Kidney glomerular epithelial cell (primary cell): ENCODE measurements around the gene TEAD1.

Experiments used
- DNase-seq: peaks from one replicate; lab custom pipeline; 2025; lab: John Stamatoyannopoulos, UW

The TEAD1 gene

DNA sequence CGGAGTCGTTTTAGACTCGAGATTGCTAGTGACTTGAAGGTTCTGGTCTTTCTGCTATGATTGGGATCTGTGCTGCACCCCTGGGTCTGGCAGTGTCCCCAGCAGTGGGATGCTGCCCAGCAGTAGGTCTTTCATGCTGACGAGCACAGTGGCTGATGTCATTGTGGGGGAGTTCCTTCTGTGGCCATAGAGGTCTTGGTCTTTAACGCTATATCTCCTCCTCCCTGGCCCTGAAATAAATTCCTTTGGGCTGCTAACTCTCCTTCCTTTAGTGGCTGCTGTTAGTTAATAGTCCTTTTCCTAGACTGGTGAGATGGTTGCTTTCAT, 136.3 kb downstream of the TEAD1 start:
- peak; percentile 63 for DNase-seq

GRCh38 chr11:12811861-12812260, 137.6 kb downstream of the TEAD1 start:
- no peak for DNase-seq

- DNase-seq = no peak
Observed at GRCh38 chr11:12812849-12813248, 138.6 kb downstream of the TEAD1 start.

DNA sequence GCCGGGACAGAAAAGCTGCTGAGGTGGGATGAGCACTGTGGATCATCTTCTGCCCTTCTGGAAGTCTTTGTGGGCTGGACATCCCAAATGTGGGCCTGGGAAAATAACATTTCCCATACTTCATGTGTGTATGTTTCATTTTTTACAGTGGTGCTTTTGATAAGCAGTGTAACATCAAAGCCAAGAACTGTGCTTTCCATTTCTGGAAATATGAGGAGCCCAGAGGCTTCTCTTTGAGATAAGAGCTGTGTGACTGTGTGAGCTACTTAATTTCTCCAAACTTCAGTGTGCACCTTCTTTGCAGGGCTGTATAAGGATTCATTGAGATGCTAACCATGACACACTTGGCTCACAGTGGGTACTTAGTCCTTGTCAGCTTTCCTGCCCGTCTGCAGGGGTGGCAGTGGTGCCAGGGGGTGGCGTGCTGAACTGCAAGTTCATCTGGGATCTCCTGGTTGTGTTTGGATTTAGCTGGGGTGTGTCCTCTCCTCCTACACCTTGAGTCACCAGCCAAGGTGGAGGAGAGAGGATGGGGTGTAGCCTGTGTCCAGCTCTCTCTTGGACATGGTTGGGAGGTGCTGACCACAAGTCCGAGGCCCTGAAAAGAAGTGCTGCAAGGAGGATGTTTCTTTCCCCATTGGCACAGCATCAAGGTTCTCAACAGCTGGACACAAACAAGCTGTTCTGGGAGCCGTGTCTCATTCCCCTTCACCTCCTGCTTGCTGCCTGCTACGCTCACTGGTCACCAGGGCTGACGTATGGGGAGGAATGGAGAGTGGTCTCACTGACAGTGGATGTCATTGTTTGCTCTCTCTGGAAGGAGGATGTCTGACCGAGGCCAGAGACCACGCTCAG, 139.4 kb downstream of the TEAD1 start:
- DNase-seq = peak; percentile 84

- no peak for DNase-seq
Observed at GRCh38 chr11:12815129-12815480, 140.9 kb downstream of the TEAD1 start.

DNA sequence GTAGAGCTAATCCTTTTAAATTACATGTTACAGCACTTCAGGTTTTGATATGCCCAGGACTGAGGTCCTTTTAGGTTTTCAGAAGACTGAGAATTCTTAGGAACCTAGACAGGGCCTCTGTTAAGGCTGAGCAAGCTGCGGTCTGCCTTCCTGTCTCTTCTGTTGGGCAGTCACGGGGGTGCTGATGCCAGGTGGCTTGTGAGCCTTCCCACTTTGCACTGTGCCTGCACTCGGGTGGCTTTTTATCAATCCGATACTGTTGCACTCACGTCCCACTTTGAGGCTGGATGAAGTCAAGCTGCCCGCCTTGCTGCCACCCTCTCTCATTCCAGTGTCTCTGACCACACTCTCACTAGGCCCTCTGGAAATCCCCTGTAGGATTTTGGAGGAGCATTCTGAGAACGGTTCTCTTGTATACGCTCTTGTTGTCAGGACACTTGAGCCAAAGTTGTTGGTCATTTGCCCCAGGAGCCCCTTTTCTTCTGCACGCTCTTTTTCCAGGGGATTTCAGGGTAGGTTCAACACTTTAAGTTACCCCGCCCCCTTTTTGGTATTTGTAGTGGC, 141.8 kb downstream of the TEAD1 start:
- no peak for DNase-seq

DNA sequence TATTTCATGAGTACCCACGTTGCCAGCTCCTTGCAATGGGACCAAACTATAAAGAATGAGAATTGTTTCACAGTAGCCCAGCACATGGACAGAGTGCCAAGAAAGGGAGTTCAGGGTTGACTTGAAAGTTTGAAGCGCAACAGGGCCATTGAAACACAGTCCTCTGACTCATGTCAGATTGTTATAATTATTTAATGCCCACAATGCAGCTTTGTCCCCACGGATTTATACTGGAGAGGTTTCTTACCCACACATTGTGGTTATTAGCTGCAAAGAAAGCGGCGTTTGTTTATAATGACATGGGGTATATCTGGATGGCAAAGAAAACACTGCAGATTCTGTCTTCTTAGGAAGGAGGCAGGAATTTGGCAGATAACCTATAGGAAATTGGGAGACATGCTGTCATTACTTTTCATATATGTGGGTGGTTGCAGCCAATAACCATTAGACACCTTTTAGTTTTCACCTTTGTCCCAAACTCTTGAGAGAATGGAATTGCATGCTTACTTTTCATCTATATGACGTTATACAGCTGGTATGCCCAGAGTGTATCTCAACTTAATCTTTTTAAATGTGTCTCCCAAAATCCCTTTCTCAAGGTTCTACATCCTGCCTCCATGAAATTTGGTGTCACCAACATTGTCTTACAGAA, 143.6 kb downstream of the TEAD1 start:
- DNase-seq = no peak

GRCh38 chr11:12818333-12819015, 144.3 kb downstream of the TEAD1 start:
- no peak for DNase-seq

GRCh38 chr11:12822392-12823022, 148.3 kb downstream of the TEAD1 start:
- DNase-seq = no peak

GRCh38 chr11:12824281-12825041, 150.2 kb downstream of the TEAD1 start:
- DNase-seq = no peak

GRCh38 chr11:12826441-12826840, 152.2 kb downstream of the TEAD1 start:
- no peak for DNase-seq

- DNase-seq = no peak
Observed at GRCh38 chr11:12827369-12827768, 153.1 kb downstream of the TEAD1 start.

- peak; percentile 72 for DNase-seq
Observed at GRCh38 chr11:12827929-12828812, 153.9 kb downstream of the TEAD1 start.

- DNase-seq = no peak
Observed at GRCh38 chr11:12829131-12829530, 154.9 kb downstream of the TEAD1 start.

GRCh38 chr11:12829540-12830314, 155.5 kb downstream of the TEAD1 start:
- no peak for DNase-seq

DNA sequence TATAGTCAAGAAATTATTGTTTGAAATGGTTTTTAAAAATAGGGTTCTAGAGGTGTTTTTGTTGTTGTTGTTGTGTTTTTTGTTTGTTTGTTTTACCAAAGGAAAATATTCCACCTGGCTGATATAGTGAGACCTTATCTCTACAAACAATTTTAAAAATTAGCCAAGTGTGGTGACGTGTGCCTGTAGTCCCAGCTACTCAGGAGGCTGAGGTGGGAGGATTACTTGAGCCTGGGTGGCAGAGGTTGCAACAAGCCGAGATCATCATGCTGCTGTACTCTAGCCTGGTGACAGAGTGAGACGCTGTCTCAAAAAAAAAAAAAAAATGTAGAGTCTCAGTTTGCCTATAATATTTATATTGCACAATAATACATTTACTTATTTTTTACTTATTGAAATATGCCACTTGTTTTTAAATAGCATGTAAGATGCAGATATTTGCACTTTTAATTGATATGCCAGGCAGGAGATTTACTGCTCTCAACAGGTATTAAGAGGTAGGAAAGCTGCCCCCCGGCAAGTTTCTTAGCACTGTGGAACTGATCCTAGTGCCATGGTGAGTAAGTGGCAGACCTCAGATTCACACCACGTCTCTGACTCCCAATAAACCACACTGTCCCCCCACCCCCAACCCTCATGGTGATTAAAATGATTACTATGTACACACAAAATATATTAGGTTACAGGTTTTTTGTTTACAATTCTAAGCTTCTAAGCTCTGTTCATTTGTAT, 157.4 kb downstream of the TEAD1 start:
- no peak for DNase-seq

- no peak for DNase-seq
Observed at GRCh38 chr11:12832480-12833224, 158.4 kb downstream of the TEAD1 start.

DNA sequence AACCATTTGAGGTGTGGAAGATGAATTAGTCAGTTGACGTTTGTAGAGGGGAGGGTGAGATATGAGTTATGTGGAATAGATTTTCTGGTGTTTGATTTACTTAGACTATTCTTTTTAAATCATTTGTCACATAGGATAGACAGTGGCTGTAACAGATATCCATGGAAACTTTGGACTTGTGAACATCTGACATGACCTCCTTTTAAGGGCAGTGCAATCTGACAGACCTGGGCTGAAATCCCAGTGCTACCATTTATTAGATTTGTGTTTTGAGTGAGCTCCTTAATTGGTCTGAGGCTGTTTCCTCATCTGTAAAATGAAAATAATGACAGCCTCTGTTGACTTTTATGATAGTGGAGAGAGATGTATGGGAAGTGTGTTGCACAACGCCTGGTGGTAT, 159.9 kb downstream of the TEAD1 start:
- DNase-seq = no peak
